ENCODE data around the gene UAP1.
"Not testable (repeated sequence)": the region's sequence is repeated elsewhere in the genome, so short reads cannot be mapped to it uniquely, and the experiment has no call there.

Gene UAP1

DNA sequence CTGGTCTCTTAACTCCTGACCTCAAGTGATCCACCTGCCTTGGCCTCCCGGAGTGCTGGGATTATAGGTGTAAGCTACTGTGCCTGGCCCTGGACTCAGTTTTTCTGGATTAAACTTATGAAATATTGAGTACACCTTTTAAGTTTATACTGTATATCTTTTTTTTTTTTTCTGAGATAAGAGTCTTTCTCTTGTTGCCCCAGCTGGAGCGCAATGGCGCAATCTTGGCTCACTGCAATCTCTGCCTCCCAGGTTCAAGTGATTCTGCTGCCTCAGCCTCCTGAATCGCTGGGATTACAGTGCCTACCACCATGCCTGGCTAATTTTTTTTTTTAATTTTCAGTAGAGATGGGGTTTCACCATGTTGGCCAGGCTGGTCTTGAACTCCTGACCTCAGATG is 23.6 kb downstream of the UAP1 start:
- not testable (repeated sequence) for H3K4me3 ChIP-seq (ENCODE audit: low read length); H3K9ac ChIP-seq (ENCODE audit: low read length); H4K20me1 ChIP-seq (ENCODE audit: insufficient read depth, low read length); DNase-seq; H3K36me3 ChIP-seq (replicated peaks; ENCODE audit: insufficient read depth, low read length); H3K27me3 ChIP-seq (replicated peaks; ENCODE audit: insufficient read depth, low read length); H3K4me2 ChIP-seq (ENCODE audit: low read depth, low read length); H3K9me3 ChIP-seq (replicated peaks; ENCODE audit: insufficient read depth, low read length); H3K9me2 ChIP-seq (replicated peaks; ENCODE audit: insufficient read depth, low read length); H2AFZ ChIP-seq (ENCODE audit: low read length); H3K27ac ChIP-seq (ENCODE audit: low read length)
- peaks cover 35% of the 10 kb centered on the region for H3F3A ChIP-seq (ENCODE audit: insufficient read depth, low read length)
- H3K79me2 ChIP-seq (ENCODE audit: low read length) = peaks cover 19% of the 10 kb centered on the region
- H3K4me1 ChIP-seq (ENCODE audit: low read length) = peaks cover 37% of the 10 kb centered on the region

DNA sequence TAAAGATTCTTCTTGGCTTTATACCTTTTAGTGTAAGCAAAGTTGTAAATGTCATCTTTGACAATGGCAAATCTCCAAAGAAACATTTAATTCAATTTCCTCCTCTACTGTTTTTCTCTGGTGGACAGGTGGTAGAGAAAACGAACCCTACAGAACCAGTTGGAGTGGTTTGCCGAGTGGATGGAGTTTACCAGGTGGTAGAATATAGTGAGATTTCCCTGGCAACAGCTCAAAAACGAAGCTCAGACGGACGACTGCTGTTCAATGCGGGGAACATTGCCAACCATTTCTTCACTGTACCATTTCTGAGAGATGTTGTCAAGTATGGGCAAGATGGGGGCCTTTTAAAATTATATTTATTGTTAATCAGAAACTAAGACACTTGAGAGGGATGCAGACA is 25.8 kb downstream of the UAP1 start:
- Histone ChIP-seq H3K27me3 (replicated peaks; ENCODE audit: insufficient read depth, low read length) (no peaks in the 10 kb centered on the region), H3K79me2 (ENCODE audit: low read length) (peaks cover 29% of the 10 kb centered on the region), H2AFZ (ENCODE audit: low read length) (no peak overlapping the region), H3K4me2 (ENCODE audit: low read depth, low read length) (peak overlapping the region; percentile 69), H3K9me2 (replicated peaks; ENCODE audit: insufficient read depth, low read length) (no peaks in the 10 kb centered on the region), H3K27ac (ENCODE audit: low read length) (peak overlapping the region; percentile 72), H3K9ac (ENCODE audit: low read length) (no peak overlapping the region), H3K36me3 (replicated peaks; ENCODE audit: insufficient read depth, low read length) (no peaks in the 10 kb centered on the region; the same call in 1 of the 2 replicates), H3K4me1 (ENCODE audit: low read length) (peaks cover 48% of the 10 kb centered on the region), H3F3A (ENCODE audit: insufficient read depth, low read length) (peaks cover 41% of the 10 kb centered on the region), H3K9me3 (replicated peaks; ENCODE audit: insufficient read depth, low read length) (no peaks in the 10 kb centered on the region), H4K20me1 (ENCODE audit: insufficient read depth, low read length) (no peaks in the 10 kb centered on the region), H3K4me3 (ENCODE audit: low read length) (peak overlapping the region; percentile 12; the same call in 1 of the 2 replicates)
- peak; percentile 58 for DNase-seq
- TF ChIP-seq EZH2 (optimal IDR thresholded peaks at IDR 0.05; ENCODE audit: low read depth, low read length) (no peak), EZH2phosphoT487 (IDR thresholded peaks at IDR 0.05; ENCODE audit: low read length) (no peak), CTCF (IDR thresholded peaks at IDR 0.05; ENCODE audit: low read length) (no peak)

DNA sequence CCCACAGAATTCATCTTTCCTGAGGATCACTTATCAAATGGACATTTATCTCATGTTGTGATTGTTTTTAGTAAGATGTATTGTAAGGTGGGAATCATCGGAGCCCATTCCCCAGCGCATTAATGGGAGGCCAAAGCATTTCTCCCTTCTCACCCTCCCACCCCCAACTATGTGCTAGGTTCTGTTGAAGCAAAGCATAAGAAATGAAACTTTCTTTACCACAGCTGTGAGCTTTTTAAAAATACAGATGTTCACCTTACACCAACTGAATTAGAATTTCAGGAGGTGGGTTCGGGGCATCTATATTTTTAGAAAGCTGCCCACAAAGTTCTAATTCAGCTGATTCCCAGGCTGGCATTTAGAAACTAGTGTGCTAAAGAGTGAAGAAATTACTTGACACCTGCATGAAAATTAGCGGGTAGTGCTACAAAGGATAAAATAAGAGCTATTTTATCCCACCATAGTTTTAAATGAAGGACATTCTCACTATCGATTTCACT is 26.3 kb downstream of the UAP1 start:
- Histone ChIP-seq H3K27me3 (replicated peaks; ENCODE audit: insufficient read depth, low read length) (no peaks in the 10 kb centered on the region), H3K9me2 (replicated peaks; ENCODE audit: insufficient read depth, low read length) (no peaks in the 10 kb centered on the region), H3F3A (ENCODE audit: insufficient read depth, low read length) (peaks cover 41% of the 10 kb centered on the region), H3K79me2 (ENCODE audit: low read length) (peaks cover 33% of the 10 kb centered on the region), H3K36me3 (replicated peaks; ENCODE audit: insufficient read depth, low read length) (no peaks in the 10 kb centered on the region), H3K4me1 (ENCODE audit: low read length) (peaks cover 48% of the 10 kb centered on the region), H2AFZ (ENCODE audit: low read length) (no peak overlapping the region), H3K27ac (ENCODE audit: low read length) (peak overlapping the region; percentile 72), H3K9ac (ENCODE audit: low read length) (peak overlapping the region; percentile 4; the same call in 1 of the 2 replicates), H4K20me1 (ENCODE audit: insufficient read depth, low read length) (no peaks in the 10 kb centered on the region), H3K4me2 (ENCODE audit: low read depth, low read length) (peak overlapping the region; percentile 69), H3K4me3 (ENCODE audit: low read length) (peak overlapping the region; percentile 39; the same call in 1 of the 2 replicates), H3K9me3 (replicated peaks; ENCODE audit: insufficient read depth, low read length) (no peaks in the 10 kb centered on the region)
- peak; percentile 97 for DNase-seq
- TF ChIP-seq EZH2phosphoT487 (IDR thresholded peaks at IDR 0.05; ENCODE audit: low read length) = no peak

GRCh38 chr1:162590101-162590500 is 28.6 kb downstream of the UAP1 start:
- no peaks in the 10 kb centered on the region for H4K20me1 ChIP-seq (ENCODE audit: insufficient read depth, low read length)
- TF ChIP-seq EZH2phosphoT487 (IDR thresholded peaks at IDR 0.05; ENCODE audit: low read length) (no peak), CTCF (IDR thresholded peaks at IDR 0.05; ENCODE audit: low read length) (no peak), EZH2 (optimal IDR thresholded peaks at IDR 0.05; ENCODE audit: low read depth, low read length) (no peak)
- peaks cover 27% of the 10 kb centered on the region for H3K79me2 ChIP-seq (ENCODE audit: low read length)
- H3F3A ChIP-seq (ENCODE audit: insufficient read depth, low read length) = peaks cover 41% of the 10 kb centered on the region
- no peaks in the 10 kb centered on the region for H3K9me2 ChIP-seq (replicated peaks; ENCODE audit: insufficient read depth, low read length)
- no peak overlapping the region for H3K9ac ChIP-seq (ENCODE audit: low read length)
- peak overlapping the region; percentile 27 for H3K4me2 ChIP-seq (ENCODE audit: low read depth, low read length)
- H3K4me1 ChIP-seq (ENCODE audit: low read length) = peaks cover 48% of the 10 kb centered on the region
- H3K27me3 ChIP-seq (replicated peaks; ENCODE audit: insufficient read depth, low read length) = no peaks in the 10 kb centered on the region
- H3K36me3 ChIP-seq (replicated peaks; ENCODE audit: insufficient read depth, low read length) = no peaks in the 10 kb centered on the region
- no peak overlapping the region; the same call in 1 of the 2 replicates for H3K4me3 ChIP-seq (ENCODE audit: low read length)
- H3K9me3 ChIP-seq (replicated peaks; ENCODE audit: insufficient read depth, low read length) = no peaks in the 10 kb centered on the region
- H2AFZ ChIP-seq (ENCODE audit: low read length) = no peak overlapping the region
- H3K27ac ChIP-seq (ENCODE audit: low read length) = peak overlapping the region; percentile 40; the same call in 1 of the 2 replicates
- peak; percentile 71 for DNase-seq
